GM21447 (cell line): ENCODE results near the gene TRPC3.
"Not testable (repeated sequence)": the region's sequence is repeated elsewhere in the genome, so short reads cannot be mapped to it uniquely, and the experiment has no call there.

Experiments used
- ATAC-seq: cut with Tn5 transposase; IDR thresholded peaks from one replicate; pipeline ENCODE4 v1.9.1; 2021; ENCODE audit not compliant: unreplicated experiment

TRPC3 gene

GRCh38 chr4:121950212-121950679 is 1.6 kb downstream of the TRPC3 start:
- peak; percentile 86 for ATAC-seq

- ATAC-seq: no peak
Measured at GRCh38 chr4:121946644-121947043, 5.2 kb downstream of the TRPC3 start.

GRCh38 chr4:121943941-121944340 is 7.9 kb downstream of the TRPC3 start:
- no peak for ATAC-seq

GRCh38 chr4:121939690-121940089 is 12.2 kb downstream of the TRPC3 start:
- no peak for ATAC-seq

GRCh38 chr4:121938282-121939092 is 13.4 kb downstream of the TRPC3 start:
- no peak for ATAC-seq

- ATAC-seq: no peak
Measured at GRCh38 chr4:121936101-121936500, 15.8 kb downstream of the TRPC3 start.

- ATAC-seq: no peak
Measured at GRCh38 chr4:121934635-121935034, 17.2 kb downstream of the TRPC3 start.

GRCh38 chr4:121932212-121932974 is 19.5 kb downstream of the TRPC3 start:
- ATAC-seq: no peak

- no peak for ATAC-seq
Measured at GRCh38 chr4:121930304-121930703, 21.6 kb downstream of the TRPC3 start.

- no peak for ATAC-seq
Measured at GRCh38 chr4:121927948-121928347, 23.9 kb downstream of the TRPC3 start.

- not testable (repeated sequence) for ATAC-seq
Measured at GRCh38 chr4:121926490-121926889, 25.4 kb downstream of the TRPC3 start.

GRCh38 chr4:121923306-121923705 is 28.6 kb downstream of the TRPC3 start:
- ATAC-seq: no peak

GRCh38 chr4:121913667-121914066 is 38.2 kb downstream of the TRPC3 start:
- ATAC-seq: no peak

- ATAC-seq: no peak
Measured at GRCh38 chr4:121908346-121908745, 43.5 kb downstream of the TRPC3 start.

GRCh38 chr4:121900132-121900983 is 51.5 kb downstream of the TRPC3 start:
- ATAC-seq: peak; percentile 95

- ATAC-seq: no peak
Measured at GRCh38 chr4:121898150-121898549, 53.7 kb downstream of the TRPC3 start.

- no peak for ATAC-seq
Measured at GRCh38 chr4:121888134-121888533, 63.7 kb downstream of the TRPC3 start.

GRCh38 chr4:121885115-121885514 is 66.7 kb downstream of the TRPC3 start:
- no peak for ATAC-seq

- ATAC-seq: no peak
Measured at GRCh38 chr4:121881158-121881557, 70.7 kb downstream of the TRPC3 start.

GRCh38 chr4:121879135-121879534 is 72.7 kb downstream of the TRPC3 start:
- no peak for ATAC-seq
